ENCODE results near the gene TMEM234. TPM values are rescaled to one million over a fixed set of nuclear protein-coding genes. Genes with fewer than 3 reads are reported as not detected.

Gene TMEM234
- total and polyA plus RNA-seq, 2 of the 8 experiments (the other 6 are each of a cell fraction or from before 2014, with no cell fraction given) = 8.7 to 8.9 TPM

DNA sequence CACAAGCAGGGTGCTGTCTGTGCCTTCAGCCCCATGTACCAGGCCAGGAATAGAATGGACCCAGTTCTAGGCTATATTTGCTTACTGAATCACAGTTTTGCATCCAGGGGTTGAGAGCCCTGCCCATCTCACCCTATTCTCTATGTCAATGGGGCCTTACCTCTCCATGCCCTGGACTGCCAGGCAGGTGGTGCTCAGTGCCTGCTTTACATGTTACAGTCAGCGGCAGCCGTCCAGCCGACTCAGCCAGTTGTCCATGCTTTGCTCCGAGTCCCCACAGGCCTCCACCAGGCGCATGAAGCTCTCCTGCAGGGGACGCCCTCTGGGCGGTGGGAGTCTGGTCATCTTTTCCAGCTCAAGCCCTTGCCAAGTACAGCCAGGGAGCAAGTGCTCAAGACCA is 12.6 kb upstream of the TMEM234 start:
- FAIRE-seq (no peak), DNase-seq (ENCODE audit: low read depth in 1 of 2, low spot score in 2 of 2) (no peak)
- no peak overlapping the region for H4K5ac ChIP-seq (ENCODE audit: insufficient read length, low read depth, low read length)
- no peak overlapping the region for H3K9ac ChIP-seq (replicated peaks in 1 of 4; ENCODE audit: extremely low read depth in 1 of 4, low read depth in 3 of 4, low read length in 3 of 4)
- H3K36me3 ChIP-seq (ENCODE audit: control insufficient read depth in 2 of 4, insufficient read depth in 4 of 4, low read length in 3 of 4) = peaks cover 8 to 34% (median 24%) of the 10 kb centered on the region in 4 experiments; a peak in 7 of 8 replicates
- H2BK15ac ChIP-seq (ENCODE audit: low read length) = no peak overlapping the region
- CTCF ChIA-PET (ENCODE audit: partially characterized antibody) = interaction anchor here (0.6 to 6.8 kb wide), 6 partner anchors 12 to 546 kb away, joined by 3 to 38 read pairs (median 4); partner anchors contain the start of gene FAM167B
- H2BK5ac ChIP-seq (ENCODE audit: low read depth, low read length) = no peak overlapping the region
- H3K79me1 ChIP-seq (ENCODE audit: low read depth, low read length) = peaks cover 2% of the 10 kb centered on the region; the same call in 1 of the 2 replicates
- no peaks in the 10 kb centered on the region for H3K27me3 ChIP-seq (replicated peaks in 1 of 4; ENCODE audit: control insufficient read depth in 3 of 4, extremely low read depth in 1 of 4, insufficient read depth in 3 of 4, low read length in 3 of 4)
- POLR2A ChIA-PET (ENCODE audit: partially characterized antibody) = interaction anchor here (1.1 to 9.1 kb wide), 8 partner anchors 9 to 102 kb away, joined by 5 to 73 read pairs (median 12); partner anchors contain the start of gene MARCKSL1
- H2BK120ac ChIP-seq (replicated peaks; ENCODE audit: low read depth, low read length) = no peak overlapping the region
- peaks cover 0 to 2% (median 0%) of the 10 kb centered on the region in 4 experiments; a peak in 1 of 7 replicates for H3K4me1 ChIP-seq (replicated peaks in 1 of 4; ENCODE audit: control insufficient read depth in 3 of 4, insufficient read depth in 4 of 4, low read length in 3 of 4)
- H3K18ac ChIP-seq (ENCODE audit: extremely low read depth, low read length) = no peak overlapping the region
- H3K9me3 ChIP-seq (ENCODE audit: insufficient read depth in 2 of 2, low read depth in 1 of 2, low read length in 1 of 2) = no peaks in the 10 kb centered on the region
- no peak overlapping the region for H3K27ac ChIP-seq (ENCODE audit: low read depth, low read length)
- H4K8ac ChIP-seq (ENCODE audit: extremely low read depth, insufficient read depth, low read length) = no peak overlapping the region
- H4K91ac ChIP-seq (replicated peaks; ENCODE audit: insufficient read length, low read length) = no peak overlapping the region
- WGBS, 2 experiments (ENCODE audit: extremely low coverage in 1 of 2, insufficient coverage in 1 of 2, insufficient read length in 1 of 2, insufficient replicate concordance in 2 of 2, low coverage in 1 of 2, low lambda C conversion rate in 2 of 2, missing lambda C conversion rate in 1 of 2) = 94% methylated on average over 7 of the region's 7 CpGs; no CpG with 5 or more reads in 1 of the 2 experiments
- peaks cover 0 to 8% of the 10 kb centered on the region in 2 experiments for H4K20me1 ChIP-seq (replicated peaks in 1 of 2; ENCODE audit: control insufficient read depth in 1 of 2, insufficient read depth in 2 of 2, low read length in 2 of 2)
- H3K23me2 ChIP-seq (ENCODE audit: low read depth, low read length) = peaks cover 6% of the 10 kb centered on the region
- no peak overlapping the region for H3K4me2 ChIP-seq (ENCODE audit: insufficient read depth in 1 of 2, low read depth in 2 of 2, low read length in 2 of 2)
- no peak overlapping the region for H3K4ac ChIP-seq (replicated peaks; ENCODE audit: insufficient read length, low read depth, low read length)
- H2AFZ ChIP-seq (ENCODE audit: low read length) = no peak overlapping the region
- H2AK5ac ChIP-seq (ENCODE audit: low read depth, low read length) = no peak overlapping the region
- no peak overlapping the region for H2BK20ac ChIP-seq (ENCODE audit: low read length)
- H3K14ac ChIP-seq (ENCODE audit: insufficient read length) = no peak overlapping the region
- H2BK12ac ChIP-seq (ENCODE audit: low read depth, low read length) = no peak overlapping the region
- no peak overlapping the region for H3K23ac ChIP-seq (ENCODE audit: insufficient read length)
- TF ChIP-seq RAD21 (IDR thresholded peaks at IDR 0.05 in 1 of 2, conservative IDR thresholded peaks at IDR 0.05 in 1 of 2; ENCODE audit: low read depth in 2 of 2, low read length in 2 of 2) = peak in 1 of 2 experiments; percentile 23; a peak in 1 of 4 replicates
- TF ChIP-seq CHD2 (IDR thresholded peaks at IDR 0.05; ENCODE audit: low read length) = no peak
- no peak overlapping the region for H3K56ac ChIP-seq (replicated peaks; ENCODE audit: insufficient read length, low read depth, low read length)
- no peaks in the 10 kb centered on the region for H3K79me2 ChIP-seq (ENCODE audit: control insufficient read depth in 1 of 2, insufficient read depth in 2 of 2, low read length in 2 of 2)
- H3K4me3 ChIP-seq (ENCODE audit: extremely low read depth in 1 of 4, insufficient read depth in 2 of 4, low read depth in 3 of 4, low read length in 4 of 4) = no peak overlapping the region

Measured in H1 (cell line).